ENCODE measurements around the gene NANOS3.
A peak's percentile ranks its signal among the peaks of the same experiment; 100 is the strongest.
"Not testable (repeated sequence)": the region's sequence is repeated elsewhere in the genome, so short reads cannot be mapped to it uniquely, and the experiment has no call there.

Gene NANOS3

GRCh38 chr19:13917888-13918406 lies 41.0 kb downstream of the NANOS3 start:
- no peak for DNase-seq

GRCh38 chr19:13918726-13919411 lies 41.9 kb downstream of the NANOS3 start:
- DNase-seq = no peak

- no peak for DNase-seq
Measured at GRCh38 chr19:13920524-13920923, 43.6 kb downstream of the NANOS3 start.

- DNase-seq = peak in 18 of 56 donors; percentile 2 to 49 (median 20)
Measured at GRCh38 chr19:13920940-13921747, 44.2 kb downstream of the NANOS3 start.

- not testable (repeated sequence) for DNase-seq
Measured at GRCh38 chr19:13922118-13922517, 45.2 kb downstream of the NANOS3 start.

GRCh38 chr19:13923194-13923987 lies 46.5 kb downstream of the NANOS3 start:
- no peak for DNase-seq

GRCh38 chr19:13926010-13926409 lies 49.1 kb downstream of the NANOS3 start:
- no peak for DNase-seq

GRCh38 chr19:13926715-13927114 lies 49.8 kb downstream of the NANOS3 start:
- DNase-seq = no peak

- DNase-seq = no peak
Measured at GRCh38 chr19:13929340-13929739, 52.4 kb downstream of the NANOS3 start.

- DNase-seq = no peak
Measured at GRCh38 chr19:13929956-13930355, 53.0 kb downstream of the NANOS3 start.

Measured in nucleus accumbens (tissue), 56 donors.